Spleen (tissue), 11 donors: Measurements from ENCODE around the gene BBS9. TPM values are rescaled to one million over a fixed set of nuclear protein-coding genes. Genes with fewer than 3 reads are reported as not detected.

Source experiments
- DNase-seq: peaks from one replicate; pipeline ENCODE4 v3.0.0-alpha.2; 2020
- H3K27ac ChIP-seq, 8 donors: fragments of 200-600 bp; sonication (generic) in 7 of 8; 1 replicate in 4 of 8; 2 replicates in 4 of 8; pipeline versions ENCODE4 v1.5.0 to v1.8.0; 2016 to 2021; ENCODE audit warnings: inconsistent platforms in 4 of 8, mild to moderate bottlenecking in 4 of 8, moderate library complexity in 1 of 8
- H3K27me3 ChIP-seq, 7 donors: fragments of 200-600 bp; sonication (generic) in 6 of 7; replicated peaks in 1 of 7; 1 replicate in 4 of 7; 2 replicates in 3 of 7; pipeline versions ENCODE4 v1.5.0 to v1.8.0; 2016 to 2021; ENCODE audit warnings: inconsistent platforms in 3 of 7, mild to moderate bottlenecking in 1 of 7
- H3K36me3 ChIP-seq, 6 donors: fragments of 200-600 bp; sonication (generic) in 5 of 6; 1 replicate in 4 of 6; 2 replicates in 2 of 6; pipeline versions ENCODE4 v1.5.0 to v1.8.0; 2016 to 2021; ENCODE audit warnings: inconsistent platforms in 2 of 6
- H3K4me1 ChIP-seq, 6 donors: fragments of 200-600 bp; sonication (generic) in 5 of 6; 1 replicate in 3 of 6; 2 replicates in 3 of 6; pipeline versions ENCODE4 v1.5.0 to v1.8.0; 2016 to 2021; ENCODE audit warnings: inconsistent platforms in 3 of 6
- H3K4me3 ChIP-seq, 8 donors: fragments of 200-600 bp; sonication (generic) in 7 of 8; 1 replicate in 4 of 8; 2 replicates in 4 of 8; pipeline versions ENCODE4 v1.5.0 to v1.8.0; 2016 to 2021; ENCODE audit warnings: inconsistent platforms in 4 of 8, mild to moderate bottlenecking in 4 of 8, moderate library complexity in 2 of 8
- H3K9me3 ChIP-seq, 8 donors: fragments of 200-600 bp; sonication (generic) in 7 of 8; 1 replicate in 4 of 8; 2 replicates in 4 of 8; pipeline versions ENCODE4 v1.5.0 to v1.8.0; 2016 to 2021; ENCODE audit warnings: inconsistent platforms in 4 of 8
- POLR2A ChIP-seq, 3 donors: fragments of 450-650 bp; IDR thresholded peaks; one replicate each; pipeline ENCODE4 v1.5.1; 2017; ENCODE audit warnings: antibody characterized with exemption in 3 of 3, mild to moderate bottlenecking in 1 of 3
- POLR2AphosphoS5 ChIP-seq, 3 donors: sonication (generic); formaldehyde crosslinking; IDR thresholded peaks; one replicate each; pipeline ENCODE4 v1.5.1; 2017; ENCODE audit warnings: antibody characterized with exemption in 3 of 3
- WGBS, 5 donors: extraction: QIAGEN DNeasy Blood & Tissue Kit in 3 of 5; methylation state at CpG; one replicate each; pipeline versions ENCODE4 v1.1.5 to v1.1.7; 2013 to 2018; 5-methylcytosine and 5-hydroxymethylcytosine counted together
- intact Hi-C: fragments of 100-400 bp; cut with DNase I; formaldehyde crosslinking; loops from one replicate; pipeline ENCODE4 v1.15.0; 2023; ENCODE audit warnings: low total_unique reads
- polyA plus RNA-seq, 3 donors: library from polyadenylated mRNA; stranded (reverse); fragments of 200-250 nt; gene quantifications; one replicate each; pipeline ENCODE4 v1.2.1, GENCODE V29; 2013
- total RNA-seq, 7 donors: library from RNA; depleted of rRNA in 3 of 7; stranded (reverse); fragments of >200 nt in 3 of 7; fragmentation: NEBNext Ultra II Directional in 4 of 7; extraction: Animal tissue kit (Norgen Biotek cat#: 25700) in 4 of 7; gene quantifications; one replicate each; pipeline versions ENCODE4 v1.1.0 to v1.2.1, GENCODE V29; 2016 to 2021
- TF ChIP-seq, protein P1 (sequence below), 11 experiments: fragments of 200-600 bp in 7 of 11; fragments of 450-650 bp in 4 of 11; sonication (generic) in 4 of 11; IDR thresholded peaks in 8 of 11; conservative IDR thresholded peaks in 3 of 11; 1 replicate in 7 of 11; 2 replicates in 4 of 11; pipeline versions ENCODE4 v1.4.0 to v1.8.0; 2016 to 2021; ENCODE audit warnings: antibody characterized with exemption in 11 of 11, inconsistent platforms in 4 of 11, mild to moderate bottlenecking in 1 of 11
- donor health status: healthy with polysubstance abuse.
- donor health status: DM: no; HTN: no; CAD: no; lungs with moderate emphysema.
- donor health status: DM: no; HTN: no; CAD: no.
- donor health status: Bipolar disorder and iron deficiency.
- donor health status: healthy.
- donor health status: DM: no; HTN: no; CAD: no.
- donor health status: DM: yes; HTN: yes; CAD: no.

Gene BBS9
- total and polyA plus RNA-seq, 10 donors = 2.3 to 44.1 (median 25.3) TPM

DNA sequence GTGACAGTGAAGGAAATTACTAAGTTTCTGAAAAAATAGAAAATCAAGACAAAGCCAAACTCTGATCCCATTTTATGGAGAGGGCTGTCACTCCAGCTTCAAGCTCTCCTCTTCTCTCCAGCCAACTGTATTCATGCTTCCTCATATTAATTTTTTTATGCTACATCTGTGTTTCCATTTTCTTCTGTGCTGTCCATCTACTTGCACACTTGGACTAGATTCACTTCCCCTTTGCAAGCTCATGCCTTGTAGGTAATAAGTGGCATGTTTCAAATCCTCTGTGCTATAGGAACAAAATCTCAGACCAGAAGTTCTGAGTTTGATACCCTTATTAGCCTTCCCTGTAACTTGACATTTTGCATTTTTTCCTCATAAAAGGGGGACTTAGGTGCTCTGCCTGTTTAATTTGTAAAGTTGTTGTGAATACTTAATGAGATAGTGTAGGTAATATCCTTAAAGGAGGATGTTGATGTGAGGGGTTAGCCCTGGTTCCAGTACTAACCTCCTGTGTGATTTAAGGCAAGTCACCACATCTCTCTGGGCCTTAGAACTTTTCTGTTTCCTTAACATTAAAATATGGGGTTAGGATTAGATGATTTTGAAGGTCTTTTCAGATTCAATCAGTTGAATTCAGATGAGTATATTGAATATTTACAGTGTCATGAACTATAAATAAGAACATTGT lies 358.8 kb downstream of the BBS9 start:
- TF ChIP-seq POLR2A (IDR thresholded peaks at IDR 0.05) (no peak), POLR2AphosphoS5 (IDR thresholded peaks at IDR 0.05) (no peak)
- TF ChIP-seq, protein P1, sequence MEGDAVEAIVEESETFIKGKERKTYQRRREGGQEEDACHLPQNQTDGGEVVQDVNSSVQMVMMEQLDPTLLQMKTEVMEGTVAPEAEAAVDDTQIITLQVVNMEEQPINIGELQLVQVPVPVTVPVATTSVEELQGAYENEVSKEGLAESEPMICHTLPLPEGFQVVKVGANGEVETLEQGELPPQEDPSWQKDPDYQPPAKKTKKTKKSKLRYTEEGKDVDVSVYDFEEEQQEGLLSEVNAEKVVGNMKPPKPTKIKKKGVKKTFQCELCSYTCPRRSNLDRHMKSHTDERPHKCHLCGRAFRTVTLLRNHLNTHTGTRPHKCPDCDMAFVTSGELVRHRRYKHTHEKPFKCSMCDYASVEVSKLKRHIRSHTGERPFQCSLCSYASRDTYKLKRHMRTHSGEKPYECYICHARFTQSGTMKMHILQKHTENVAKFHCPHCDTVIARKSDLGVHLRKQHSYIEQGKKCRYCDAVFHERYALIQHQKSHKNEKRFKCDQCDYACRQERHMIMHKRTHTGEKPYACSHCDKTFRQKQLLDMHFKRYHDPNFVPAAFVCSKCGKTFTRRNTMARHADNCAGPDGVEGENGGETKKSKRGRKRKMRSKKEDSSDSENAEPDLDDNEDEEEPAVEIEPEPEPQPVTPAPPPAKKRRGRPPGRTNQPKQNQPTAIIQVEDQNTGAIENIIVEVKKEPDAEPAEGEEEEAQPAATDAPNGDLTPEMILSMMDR (IDR thresholded peaks at IDR 0.05 in 8 of 11, conservative IDR thresholded peaks at IDR 0.05 in 3 of 11) = no peak
- Histone ChIP-seq H3K27ac (no peak overlapping the region), H3K9me3 (peaks cover 0 to 6% (median 0%) of the 10 kb centered on the region in 8 donors), H3K27me3 (no peaks in the 10 kb centered on the region), H3K36me3 (no peaks in the 10 kb centered on the region), H3K4me1 (no peaks in the 10 kb centered on the region), H3K4me3 (no peak overlapping the region)
- intact Hi-C loops = no loop called here
- DNase-seq = no peak

DNA sequence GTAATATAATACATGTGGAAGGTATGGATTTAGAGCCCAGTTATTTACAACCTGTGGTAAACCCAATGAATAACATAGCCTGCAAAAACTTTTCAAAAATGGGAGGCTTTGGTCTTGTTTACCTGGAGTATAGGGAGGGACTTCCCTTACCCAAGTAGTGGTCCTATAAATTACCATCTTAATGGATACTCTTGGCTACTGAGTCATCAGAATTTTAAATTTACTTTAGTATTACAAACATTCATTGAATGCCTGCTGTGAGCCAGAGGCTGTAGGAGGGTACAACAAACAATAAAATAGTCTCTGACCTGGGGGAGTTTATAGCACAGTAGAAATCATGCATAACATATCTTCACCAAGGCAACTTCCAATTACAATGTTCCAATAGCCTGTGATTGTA lies 365.1 kb downstream of the BBS9 start:
- intact Hi-C loops = no loop called here
- H3K9me3 ChIP-seq = no peaks in the 10 kb centered on the region
- TF ChIP-seq, protein P1 (IDR thresholded peaks at IDR 0.05 in 8 of 11, conservative IDR thresholded peaks at IDR 0.05 in 3 of 11) = no peak
- TF ChIP-seq POLR2AphosphoS5 (IDR thresholded peaks at IDR 0.05) = no peak
- no peak for TF ChIP-seq POLR2A (IDR thresholded peaks at IDR 0.05)

DNA sequence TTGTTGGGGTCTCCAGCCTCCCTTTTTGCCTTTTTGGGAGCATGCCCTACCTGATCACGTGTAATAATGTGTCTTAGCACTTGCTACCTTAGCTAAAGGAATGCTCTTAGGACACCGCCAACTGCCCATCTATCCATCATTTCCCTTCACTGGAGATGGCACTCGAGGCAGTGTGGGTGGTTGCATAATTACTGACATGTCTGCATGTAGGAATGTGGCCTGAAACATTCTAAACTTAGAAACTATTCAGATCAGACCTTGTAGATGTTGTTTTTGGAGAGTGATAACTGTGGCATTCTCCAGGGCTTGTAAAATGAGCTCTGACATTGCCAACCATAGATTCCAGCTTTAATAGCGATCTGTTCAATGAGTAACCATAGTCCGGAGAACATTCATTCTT lies 365.8 kb downstream of the BBS9 start:
- WGBS, 5 donors = 73 to 87% (median 84%) methylated on average over 5 of the region's 5 CpGs
- intact Hi-C loops = no loop called here
- no peak overlapping the region for H3K27ac ChIP-seq

More for the DNA sequence above, 365.1 kb downstream of the BBS9 start:
- no peak overlapping the region for H3K27ac ChIP-seq
- H3K27me3 ChIP-seq = no peaks in the 10 kb centered on the region
- H3K36me3 ChIP-seq = no peaks in the 10 kb centered on the region
- no peak for DNase-seq
- no peak overlapping the region for H3K4me3 ChIP-seq
- H3K4me1 ChIP-seq = no peaks in the 10 kb centered on the region

DNA sequence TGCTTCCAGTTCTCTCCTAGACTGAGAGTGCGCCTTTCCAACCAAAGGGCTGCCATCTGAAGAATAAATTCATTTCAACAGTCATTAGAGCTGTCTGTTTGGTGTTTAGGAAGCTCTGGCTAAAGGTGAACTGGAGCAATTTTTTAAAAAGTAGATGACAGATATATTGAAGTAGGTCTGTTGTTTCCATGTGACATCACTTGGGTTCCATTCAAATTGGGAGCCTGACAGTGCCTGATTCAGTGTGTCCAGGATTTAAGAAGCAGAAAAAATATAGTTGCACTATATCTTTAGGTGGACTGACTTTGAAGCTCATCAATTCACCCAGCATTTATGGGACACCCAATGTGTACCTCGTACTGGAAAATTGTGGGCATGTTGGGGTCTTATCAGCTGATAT lies 367.7 kb downstream of the BBS9 start:
- H3K27ac ChIP-seq = no peak overlapping the region
- H3K4me3 ChIP-seq = no peak overlapping the region
- intact Hi-C loops = no loop called here
- H3K9me3 ChIP-seq = no peaks in the 10 kb centered on the region
- 90 to 98% (median 92%) methylated on average over 2 of the region's 2 CpGs for WGBS, 5 donors
- no peak for DNase-seq
- H3K4me1 ChIP-seq = no peaks in the 10 kb centered on the region
- TF ChIP-seq, protein P1 (IDR thresholded peaks at IDR 0.05 in 8 of 11, conservative IDR thresholded peaks at IDR 0.05 in 3 of 11) = no peak
- no peak for TF ChIP-seq POLR2AphosphoS5 (IDR thresholded peaks at IDR 0.05)
- no peak for TF ChIP-seq POLR2A (IDR thresholded peaks at IDR 0.05)
- H3K27me3 ChIP-seq = no peaks in the 10 kb centered on the region
- H3K36me3 ChIP-seq = no peaks in the 10 kb centered on the region

More for the DNA sequence above, 365.8 kb downstream of the BBS9 start:
- Histone ChIP-seq H3K27me3 (no peaks in the 10 kb centered on the region), H3K36me3 (no peaks in the 10 kb centered on the region), H3K4me1 (no peaks in the 10 kb centered on the region), H3K4me3 (no peak overlapping the region), H3K9me3 (no peaks in the 10 kb centered on the region)
- DNase-seq = no peak
- TF ChIP-seq POLR2AphosphoS5 (IDR thresholded peaks at IDR 0.05) = no peak
- no peak for TF ChIP-seq POLR2A (IDR thresholded peaks at IDR 0.05)
- TF ChIP-seq, protein P1 (IDR thresholded peaks at IDR 0.05 in 8 of 11, conservative IDR thresholded peaks at IDR 0.05 in 3 of 11) = no peak
